ENCODE results near the gene MINDY2.

DNA sequence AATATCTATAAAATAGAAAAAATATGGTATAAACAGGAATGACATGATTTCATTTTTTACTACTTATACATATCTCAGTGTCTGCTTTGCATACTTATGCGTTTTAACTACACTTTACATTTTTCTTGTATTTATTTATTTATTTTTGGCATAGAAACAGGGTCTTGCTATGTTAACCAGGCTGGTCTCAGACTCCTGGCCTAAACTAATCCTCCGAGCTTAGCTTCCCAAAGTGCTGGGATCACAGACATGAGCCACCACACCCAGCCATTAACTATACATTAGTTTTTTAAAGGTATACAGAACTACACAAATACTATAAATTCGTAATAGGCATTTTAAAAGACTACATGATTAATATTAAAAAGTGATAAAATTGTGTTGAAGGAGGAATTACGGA, 30.7 kb upstream of the MINDY2 start:
- TF ChIP-seq TAF1 (IDR thresholded peaks at IDR 0.05; ENCODE audit: borderline replicate concordance, low read depth, low read length) (no peak), POLR2A (IDR thresholded peaks at IDR 0.05; ENCODE audit: low read depth, low read length) (no peak)
